ENCODE measurements around the gene CFAP141. TPM values are rescaled to one million over a fixed set of nuclear protein-coding genes. Genes with fewer than 3 reads are reported as not detected.
A peak's percentile ranks its signal among the peaks of the same experiment; 100 is the strongest.

CFAP141 gene
- total RNA-seq, 6 experiments from 2014 or later: not detected

- Histone ChIP-seq H3K27ac (no peak overlapping the region), H3K27me3 (no peaks in the 10 kb centered on the region), H3K36me3 (peaks cover 15 to 99% (median 55%) of the 10 kb centered on the region in 4 donors), H3K4me3 (no peak overlapping the region), H3K9me3 (no peaks in the 10 kb centered on the region), H3K4me1 (no peaks in the 10 kb centered on the region)
- intact Hi-C loops (cut with DNase I): no loop called here
- TF ChIP-seq POLR2A (IDR thresholded peaks at IDR 0.05) (no peak), CTCF (IDR thresholded peaks at IDR 0.05) (no peak)
- ATAC-seq: no peak
- no peak for DNase-seq
Measured at GRCh38 chr1:154167461-154167860, 38.7 kb downstream of the CFAP141 start.

- Histone ChIP-seq H3K36me3 (peaks cover 15 to 86% (median 47%) of the 10 kb centered on the region in 4 donors), H3K9me3 (no peaks in the 10 kb centered on the region), H3K4me3 (no peak overlapping the region), H3K4me1 (no peaks in the 10 kb centered on the region), H3K27ac (no peak overlapping the region), H3K27me3 (no peaks in the 10 kb centered on the region)
- DNase-seq (no peak), ATAC-seq (peak in 2 of 4 donors; percentile 34 to 56)
- WGBS (ENCODE audit: insufficient coverage, low coverage, low lambda C conversion rate, missing lambda C conversion rate): 50% methylated on average over 1 of the region's 1 CpG
- intact Hi-C loops (cut with DNase I): no loop called here
- TF ChIP-seq CTCF (IDR thresholded peaks at IDR 0.05): no peak
- no peak for TF ChIP-seq POLR2A (IDR thresholded peaks at IDR 0.05)
Measured at GRCh38 chr1:154166207-154166606, 39.9 kb downstream of the CFAP141 start.

GRCh38 chr1:154159554-154159953 is 46.6 kb downstream of the CFAP141 start:
- Histone ChIP-seq H3K27ac (no peak overlapping the region), H3K27me3 (no peaks in the 10 kb centered on the region), H3K4me3 (no peak overlapping the region), H3K36me3 (peaks cover 7 to 28% (median 18%) of the 10 kb centered on the region in 4 donors), H3K4me1 (peaks cover 0 to 6% (median 0%) of the 10 kb centered on the region in 4 donors), H3K9me3 (no peaks in the 10 kb centered on the region)
- no peak for DNase-seq
- intact Hi-C loops (cut with DNase I): no loop called here
- ATAC-seq: no peak
- TF ChIP-seq POLR2A (IDR thresholded peaks at IDR 0.05) (no peak), CTCF (IDR thresholded peaks at IDR 0.05) (no peak)

DNA sequence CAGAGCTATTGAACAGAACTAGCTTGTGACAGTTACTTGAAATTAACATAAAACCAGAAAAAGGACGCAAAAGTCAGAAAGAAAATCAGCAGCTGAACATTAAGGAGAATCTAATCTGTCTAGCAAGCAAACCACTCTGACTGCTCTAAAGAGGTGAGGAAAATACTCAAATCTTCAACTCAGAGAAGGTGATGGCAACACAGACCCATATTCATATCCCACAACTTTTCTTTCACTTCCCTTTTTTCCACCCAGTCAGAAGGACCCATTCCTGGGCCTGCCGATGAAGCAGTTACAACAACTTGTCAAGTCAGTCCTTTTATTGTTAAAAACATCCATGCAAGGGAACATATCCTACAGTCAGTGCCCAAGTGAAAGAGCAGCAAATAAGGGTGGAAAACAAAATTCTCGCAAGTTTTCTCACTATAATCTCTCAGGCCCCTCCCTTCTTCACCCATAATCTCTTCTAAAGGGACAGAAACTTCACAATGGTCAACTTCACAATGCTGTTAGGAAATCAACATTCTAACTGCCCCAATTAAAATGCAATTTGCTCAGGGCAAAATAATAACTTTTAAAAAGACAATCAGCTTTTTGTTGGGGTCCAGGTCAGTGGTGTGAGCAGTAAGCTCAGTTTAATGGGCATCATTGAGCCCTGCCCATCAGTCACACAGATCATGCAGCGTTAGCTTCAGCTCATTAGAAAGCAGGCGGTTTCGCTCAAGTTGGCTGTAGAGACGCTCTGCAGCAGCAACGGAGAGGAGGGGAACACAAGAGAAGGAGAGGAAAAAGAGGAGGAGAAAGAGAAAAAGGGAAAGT is 47.6 kb downstream of the CFAP141 start:
- ATAC-seq (peak in 1 of 4 donors; percentile 57), DNase-seq (no peak)
- H3K4me1 ChIP-seq: peaks cover 0 to 6% (median 0%) of the 10 kb centered on the region in 4 donors
- TF ChIP-seq POLR2A (IDR thresholded peaks at IDR 0.05): no peak
- no peak for TF ChIP-seq CTCF (IDR thresholded peaks at IDR 0.05)
- no peaks in the 10 kb centered on the region for H3K27me3 ChIP-seq
- no peaks in the 10 kb centered on the region for H3K9me3 ChIP-seq
- H3K27ac ChIP-seq: no peak overlapping the region
- peaks cover 7 to 17% (median 14%) of the 10 kb centered on the region in 4 donors for H3K36me3 ChIP-seq
- H3K4me3 ChIP-seq: no peak overlapping the region
- 71% methylated on average over 4 of the region's 8 CpGs for WGBS (ENCODE audit: insufficient coverage, low coverage, low lambda C conversion rate, missing lambda C conversion rate)
- intact Hi-C loops (cut with DNase I): no loop called here

Data from right lobe of liver (tissue), 6 donors.